Breast epithelium (tissue), 4 donors: Measurements from ENCODE around the gene MAML3. TPM values are rescaled to one million over a fixed set of nuclear protein-coding genes. Genes with fewer than 3 reads are reported as not detected.

Experiments
- DNase-seq, 2 donors: peaks; one replicate each; pipeline ENCODE4 v3.0.0-alpha.2; 2019; ENCODE audit warnings: low spot score in 2 of 2
- H3K27ac ChIP-seq, 2 donors: fragments of 200-600 bp; sonication (generic) in 1 of 2; one replicate each; pipeline ENCODE4 v1.5.1; 2016 to 2019; ENCODE audit warnings: mild to moderate bottlenecking in 1 of 2
- H3K27me3 ChIP-seq, 2 donors: fragments of 200-600 bp; sonication (generic) in 1 of 2; one replicate each; pipeline versions ENCODE4 v1.5.1 to v1.6.0; 2017 to 2019; ENCODE audit warnings: control low read depth in 1 of 2, mild to moderate bottlenecking in 1 of 2
- H3K36me3 ChIP-seq: fragments of 200-600 bp; one replicate; pipeline ENCODE4 v1.5.1; 2019
- H3K4me1 ChIP-seq, 2 donors: fragments of 200-600 bp; sonication (generic); one replicate each; pipeline ENCODE4 v1.5.1; 2016 to 2019; ENCODE audit warnings: control low read depth in 1 of 2
- H3K4me3 ChIP-seq, 3 donors: fragments of 200-600 bp; sonication (generic); 1 replicate in 2 of 3; 2 replicates in 1 of 3; pipeline ENCODE4 v1.5.1; 2016 to 2019; ENCODE audit warnings: mild to moderate bottlenecking in 3 of 3, moderate library complexity in 2 of 3
- H3K9me3 ChIP-seq, 2 donors: fragments of 200-600 bp; sonication (generic) in 1 of 2; one replicate each; pipeline ENCODE4 v1.5.1; 2016 to 2019; ENCODE audit warnings: control low read depth in 1 of 2
- CTCF ChIP-seq, 3 donors: fragments of 450-650 bp; IDR thresholded peaks; one replicate each; pipeline ENCODE4 v1.5.1; 2016 to 2017; ENCODE audit warnings: antibody characterized with exemption in 3 of 3, mild to moderate bottlenecking in 3 of 3, moderate library complexity in 3 of 3
- POLR2A ChIP-seq: fragments of 450-650 bp; IDR thresholded peaks from one replicate; pipeline ENCODE4 v1.6.1; 2016; ENCODE audit warnings: antibody characterized with exemption, mild to moderate bottlenecking, moderate library complexity
- POLR2AphosphoS5 ChIP-seq, 3 donors: sonication (generic); formaldehyde crosslinking; IDR thresholded peaks; one replicate each; pipeline ENCODE4 v1.6.1; 2017; ENCODE audit warnings: antibody characterized with exemption in 3 of 3
- intact Hi-C: fragments of 100-400 bp; cut with DNase I; formaldehyde crosslinking; loops from one replicate; pipeline ENCODE4 v1.15.1; 2023; ENCODE audit warnings: low total_unique reads
- total RNA-seq, 3 donors: library from RNA; depleted of rRNA; stranded (reverse); fragments of >200 nt; gene quantifications; one replicate each; pipeline ENCODE4 v1.1.0, GENCODE V29; 2016

MAML3 gene
- total RNA-seq, 3 donors from 2014 or later, result 5.0 to 16.8 (median 11.1) TPM

DNA sequence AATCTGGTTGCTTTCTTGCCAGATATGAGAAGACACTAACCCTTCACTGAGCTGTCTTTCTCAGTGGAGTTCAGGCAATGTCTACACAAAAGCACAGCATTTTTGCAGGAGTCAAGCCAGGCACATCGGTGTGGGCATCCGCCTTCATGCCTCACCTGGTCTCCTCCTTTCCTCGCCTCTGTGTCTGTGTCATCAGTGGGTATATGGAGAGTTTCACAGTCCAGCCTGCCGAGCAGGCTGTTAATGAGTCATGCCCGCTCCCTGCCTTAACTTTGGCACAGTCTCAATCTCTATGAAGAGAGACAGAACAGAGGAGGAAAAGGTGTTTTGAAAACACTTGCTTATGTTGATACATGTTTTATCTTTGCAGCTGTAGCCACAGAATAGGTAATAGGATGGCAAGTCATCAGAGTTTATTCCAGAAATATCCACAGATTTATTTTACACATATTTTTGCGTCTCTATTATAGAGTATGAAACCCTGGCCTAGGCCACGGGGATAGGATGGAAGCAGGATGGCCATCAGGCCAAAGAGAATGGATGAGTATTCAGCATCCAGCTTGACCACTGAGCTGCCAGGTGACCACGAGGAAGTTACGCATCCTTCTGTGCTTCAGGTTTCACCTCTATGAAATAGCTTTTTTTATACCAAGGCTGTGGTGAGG is 32.8 kb upstream of the MAML3 start:
- intact Hi-C loops, result no loop called here
- Histone ChIP-seq H3K36me3 (no peaks in the 10 kb centered on the region), H3K9me3 (no peaks in the 10 kb centered on the region), H3K27me3 (no peaks in the 10 kb centered on the region), H3K4me3 (no peak overlapping the region), H3K4me1 (no peaks in the 10 kb centered on the region), H3K27ac (no peak overlapping the region)
- TF ChIP-seq CTCF (IDR thresholded peaks at IDR 0.05), result no peak
- DNase-seq, result peak in 1 of 2 donors; percentile 48

DNA sequence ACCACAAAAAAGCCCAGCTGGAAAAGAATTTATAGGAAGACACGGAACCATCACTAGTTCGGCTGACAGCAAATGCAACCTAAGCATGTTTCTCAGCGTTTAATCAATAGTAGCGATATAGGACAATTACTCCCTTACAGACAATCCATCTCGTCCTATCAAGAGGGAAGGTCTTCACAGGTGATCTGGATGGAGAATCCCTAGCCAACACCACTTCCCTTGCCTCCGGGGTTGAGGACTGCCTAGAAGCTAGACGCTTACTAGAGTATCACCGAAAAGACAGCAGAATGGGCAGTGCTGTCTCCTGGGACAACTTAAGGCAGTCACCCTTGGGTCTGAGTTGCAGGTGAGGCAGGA is 32.1 kb upstream of the MAML3 start:
- Histone ChIP-seq H3K4me3 (no peak overlapping the region), H3K4me1 (no peaks in the 10 kb centered on the region), H3K9me3 (no peaks in the 10 kb centered on the region), H3K27ac (no peak overlapping the region), H3K27me3 (no peaks in the 10 kb centered on the region), H3K36me3 (no peaks in the 10 kb centered on the region)
- DNase-seq, result no peak
- no peak for TF ChIP-seq POLR2A
- no peak for TF ChIP-seq CTCF (IDR thresholded peaks at IDR 0.05)
- TF ChIP-seq POLR2AphosphoS5 (IDR thresholded peaks at IDR 0.05), result no peak
- intact Hi-C loops, result no loop called here

DNA sequence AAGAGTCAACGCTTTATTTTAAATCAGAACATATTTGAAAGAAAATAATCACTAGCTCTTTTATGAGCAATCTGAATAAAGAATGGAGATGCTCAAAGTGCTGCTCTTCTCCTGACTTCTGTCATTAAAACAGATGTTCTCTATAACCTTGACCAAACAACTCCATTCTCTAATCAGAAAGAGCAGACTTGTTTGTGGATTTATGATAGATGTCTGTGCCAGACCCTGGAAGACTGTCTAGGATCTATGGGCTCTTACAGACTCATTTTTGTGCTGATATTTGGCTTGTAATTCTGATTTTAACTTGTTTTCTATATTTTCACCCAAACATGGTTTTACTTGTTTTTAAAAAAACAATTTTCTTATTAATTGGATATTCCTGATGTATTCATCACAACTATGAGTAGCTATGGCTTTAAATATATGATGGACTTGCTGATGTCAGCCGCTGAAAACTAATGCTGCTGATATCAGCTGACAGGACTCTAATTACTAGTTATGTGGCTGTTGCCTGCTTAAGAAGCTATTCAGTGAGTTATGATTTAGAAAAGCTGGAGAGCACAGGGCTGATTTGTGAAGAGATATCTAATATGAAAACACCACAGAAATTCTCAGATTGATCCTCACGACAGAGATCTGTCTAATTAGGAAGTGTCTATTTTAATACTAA is 31.6 kb upstream of the MAML3 start:
- intact Hi-C loops, result no loop called here
- DNase-seq, result no peak
- Histone ChIP-seq H3K4me3 (no peak overlapping the region), H3K27me3 (no peaks in the 10 kb centered on the region), H3K36me3 (no peaks in the 10 kb centered on the region), H3K27ac (no peak overlapping the region), H3K9me3 (no peaks in the 10 kb centered on the region), H3K4me1 (no peaks in the 10 kb centered on the region)
- no peak for TF ChIP-seq POLR2A

DNA sequence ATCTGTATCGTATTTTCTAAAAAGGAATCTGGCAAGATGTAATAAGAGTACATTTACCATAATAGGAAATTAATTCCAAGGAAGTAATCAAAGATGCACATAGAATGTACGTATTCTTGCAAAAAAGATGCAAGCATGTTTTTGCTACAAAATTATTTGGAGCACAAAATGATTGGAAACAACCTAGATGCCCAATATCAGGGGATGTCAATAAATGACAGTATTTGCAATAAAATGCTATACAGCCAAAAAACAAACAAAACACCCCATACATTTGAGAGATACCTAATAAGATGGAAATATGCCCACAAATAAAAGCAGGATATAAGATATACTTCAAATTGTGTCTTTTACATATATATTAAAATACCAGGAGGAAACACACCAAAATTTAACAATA is 29.3 kb upstream of the MAML3 start:
- no peak overlapping the region for H3K27ac ChIP-seq
- H3K27me3 ChIP-seq, result no peaks in the 10 kb centered on the region
- TF ChIP-seq POLR2A (no peak), CTCF (IDR thresholded peaks at IDR 0.05) (no peak), POLR2AphosphoS5 (IDR thresholded peaks at IDR 0.05) (no peak)
- intact Hi-C loops, result no loop called here
- H3K9me3 ChIP-seq, result no peaks in the 10 kb centered on the region
- H3K4me1 ChIP-seq, result no peaks in the 10 kb centered on the region
- no peaks in the 10 kb centered on the region for H3K36me3 ChIP-seq
- DNase-seq, result no peak
- H3K4me3 ChIP-seq, result no peak overlapping the region

DNA sequence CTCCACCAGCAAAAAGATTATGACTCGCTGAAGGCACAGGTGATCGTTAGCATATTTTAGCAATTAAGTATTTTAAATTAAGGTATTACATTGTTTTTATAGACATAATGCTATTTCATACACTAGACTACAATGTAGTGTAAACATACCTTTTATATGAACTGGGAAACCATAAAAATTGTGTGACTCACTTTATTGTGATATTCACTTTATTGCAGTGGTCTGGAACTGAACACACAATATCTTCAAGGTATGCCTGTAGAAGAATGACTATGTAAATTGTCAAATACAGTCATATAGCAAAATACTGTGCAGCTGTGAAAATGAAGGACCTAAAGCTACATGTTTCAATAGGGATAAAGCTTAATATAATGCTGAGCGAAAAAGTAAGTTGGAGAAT is 26.6 kb upstream of the MAML3 start:
- no peak for DNase-seq
- intact Hi-C loops, result no loop called here

More for the DNA sequence above, 26.6 kb upstream of the MAML3 start:
- H3K36me3 ChIP-seq, result no peaks in the 10 kb centered on the region
- H3K4me1 ChIP-seq, result no peaks in the 10 kb centered on the region
- no peak overlapping the region for H3K27ac ChIP-seq
- no peak overlapping the region for H3K4me3 ChIP-seq
- no peaks in the 10 kb centered on the region for H3K9me3 ChIP-seq
- TF ChIP-seq POLR2AphosphoS5 (IDR thresholded peaks at IDR 0.05), result no peak
- no peak for TF ChIP-seq POLR2A
- no peak for TF ChIP-seq CTCF (IDR thresholded peaks at IDR 0.05)
- no peaks in the 10 kb centered on the region for H3K27me3 ChIP-seq
